ENCODE data around the gene PTPRN2.

Gene PTPRN2

DNA sequence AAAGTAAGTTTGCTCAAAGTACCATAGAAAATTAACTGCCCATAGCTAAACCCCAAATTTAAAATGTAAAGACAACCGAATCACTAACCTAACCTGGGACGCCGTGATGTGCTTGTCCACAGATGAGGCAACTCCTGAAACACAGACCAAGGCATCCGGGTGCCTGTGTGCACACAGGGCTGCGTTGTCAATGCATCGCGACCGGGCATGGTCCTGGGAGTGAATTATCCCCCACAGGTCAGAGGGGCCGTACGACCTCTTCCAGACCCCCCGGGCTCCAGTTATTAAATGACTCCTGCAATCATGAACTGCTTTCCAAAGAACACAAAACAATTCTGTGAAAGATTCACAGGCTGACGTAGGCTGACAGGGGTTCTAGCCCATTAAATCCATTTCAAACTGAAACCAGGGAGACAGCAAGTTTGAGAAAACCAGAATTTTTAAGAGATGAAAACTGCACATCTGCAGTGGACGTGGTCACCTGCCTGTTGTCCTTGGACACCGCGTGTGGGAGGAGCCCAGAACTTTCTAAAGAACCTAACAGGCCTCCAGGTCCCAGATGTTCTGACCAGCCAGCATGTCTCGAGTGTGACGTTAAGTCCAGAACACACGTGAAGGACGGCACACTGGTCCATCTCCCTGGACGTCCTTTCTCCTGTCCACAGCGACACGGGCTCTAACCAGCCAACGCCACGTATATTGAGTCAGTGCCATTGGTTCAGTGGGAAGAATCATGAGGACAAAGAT is 953.0 kb downstream of the PTPRN2 start:
- no peak for FAIRE-seq

DNA sequence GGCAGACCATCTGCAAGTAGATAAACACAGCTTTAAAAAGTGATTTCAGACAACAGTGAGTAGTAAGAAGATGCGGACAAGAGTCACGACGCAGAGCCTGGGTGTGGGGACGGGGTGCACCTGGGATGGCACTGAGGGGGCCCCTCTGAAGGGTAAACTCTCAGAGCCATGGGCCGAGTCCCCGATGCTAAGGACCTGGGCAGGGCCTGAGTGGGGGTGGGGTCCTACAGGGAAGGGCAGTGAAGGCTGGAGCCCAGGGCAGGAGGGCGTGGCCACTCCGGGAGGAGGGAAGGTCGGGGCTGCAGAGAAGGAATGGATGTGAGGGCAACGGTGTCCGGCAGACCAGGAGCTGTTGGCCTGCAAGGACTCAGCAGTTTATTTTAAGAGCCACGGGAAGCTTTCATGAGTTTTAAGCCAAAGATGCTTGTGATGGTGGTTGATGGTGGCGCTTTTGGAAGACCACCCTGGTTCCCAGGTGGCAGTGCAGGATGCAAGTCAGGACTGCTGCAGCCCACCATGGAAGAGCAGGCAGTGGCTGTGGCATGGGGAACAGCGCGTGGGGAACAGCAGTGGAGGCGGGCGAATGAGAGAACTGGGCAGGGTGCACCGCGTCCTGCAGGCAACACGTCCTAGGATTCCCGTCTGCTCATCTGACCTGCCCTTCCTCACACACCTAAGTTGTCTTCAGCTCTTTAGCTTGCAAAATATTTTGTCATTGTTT is 954.0 kb downstream of the PTPRN2 start:
- FAIRE-seq, result no peak

DNA sequence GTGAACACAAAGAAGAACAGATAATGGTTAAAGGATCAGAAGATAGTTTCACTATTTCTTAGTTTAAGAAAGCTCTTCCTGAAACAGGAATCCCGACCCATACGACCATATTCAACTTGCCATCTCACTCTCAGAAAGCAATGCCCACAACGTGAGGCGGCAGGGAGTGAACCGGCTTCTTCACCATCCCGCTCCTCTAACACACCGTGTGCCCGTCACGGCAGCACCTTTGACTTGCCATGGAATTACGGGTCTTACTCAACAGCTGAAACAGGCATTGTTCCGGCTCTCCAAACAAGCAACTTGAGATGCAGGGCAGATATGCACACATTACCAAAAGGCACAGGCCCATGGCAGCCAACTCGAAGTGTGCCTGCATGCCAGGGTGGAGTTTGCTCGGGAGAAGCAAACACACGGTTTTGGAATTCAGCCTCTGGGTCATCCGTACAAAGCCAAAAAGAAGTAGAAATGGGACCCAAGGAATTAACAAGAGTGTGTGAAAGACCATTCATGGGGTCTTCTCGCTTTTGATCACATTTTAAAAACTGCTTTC is 957.2 kb downstream of the PTPRN2 start:
- no peak for FAIRE-seq

DNA sequence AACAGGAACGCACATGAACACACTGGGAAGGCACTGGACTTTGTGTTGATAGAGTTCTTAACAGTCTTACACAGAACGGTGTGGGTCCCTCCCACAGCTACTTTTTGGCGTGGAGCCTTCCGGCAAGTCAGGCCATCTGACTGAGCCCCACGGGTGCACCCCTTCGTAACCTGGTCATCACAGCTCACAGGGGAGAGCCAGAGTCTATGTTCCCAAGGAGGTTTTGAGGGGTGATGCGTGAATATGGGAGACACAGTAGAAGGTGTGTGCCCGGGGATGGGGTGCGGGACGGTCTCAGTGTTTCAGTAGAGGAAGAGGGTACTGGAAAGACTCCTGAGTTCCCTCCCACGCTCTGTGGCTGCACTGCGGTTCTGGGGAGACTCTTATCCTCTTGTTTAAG is 959.2 kb downstream of the PTPRN2 start:
- no peak for FAIRE-seq

DNA sequence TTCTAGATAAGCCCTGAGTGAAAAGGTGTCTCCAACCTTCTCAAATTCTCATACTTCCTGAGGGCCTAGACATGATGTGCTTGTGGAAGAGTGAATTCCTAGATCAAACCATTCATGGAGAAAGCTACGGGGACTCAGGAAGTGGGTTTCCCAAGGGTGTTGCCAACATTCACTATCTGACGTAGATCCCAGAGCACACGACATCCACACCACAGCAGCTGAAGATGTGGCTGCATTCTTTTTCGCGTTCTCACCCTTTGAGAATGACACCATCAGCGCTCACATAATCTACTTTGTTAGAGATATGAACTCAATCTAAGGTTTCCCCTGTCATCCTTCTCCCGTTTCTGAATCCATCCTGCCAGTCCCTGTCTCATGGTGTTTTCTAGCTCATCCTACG is 960.0 kb downstream of the PTPRN2 start:
- no peak for FAIRE-seq

DNA sequence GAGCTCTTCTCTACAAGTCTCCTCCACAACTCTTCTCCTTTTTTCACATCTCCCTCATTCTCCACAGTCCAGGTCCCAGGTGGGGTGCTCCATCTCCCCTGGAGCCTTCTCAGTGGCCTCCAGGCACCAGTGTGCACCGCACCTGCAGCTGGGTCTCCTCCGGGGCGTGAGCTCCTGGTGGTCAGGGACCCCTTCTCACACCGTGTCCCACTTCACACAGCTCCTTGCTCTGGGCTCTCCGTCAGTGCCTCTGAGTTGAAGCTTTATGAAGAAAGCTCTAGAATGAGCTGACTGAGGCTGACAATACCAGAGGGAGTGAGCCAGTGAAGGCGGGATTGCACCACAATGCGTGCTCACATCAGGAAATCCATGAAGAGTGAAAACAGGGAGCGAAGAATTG is 960.6 kb downstream of the PTPRN2 start:
- FAIRE-seq, result no peak

DNA sequence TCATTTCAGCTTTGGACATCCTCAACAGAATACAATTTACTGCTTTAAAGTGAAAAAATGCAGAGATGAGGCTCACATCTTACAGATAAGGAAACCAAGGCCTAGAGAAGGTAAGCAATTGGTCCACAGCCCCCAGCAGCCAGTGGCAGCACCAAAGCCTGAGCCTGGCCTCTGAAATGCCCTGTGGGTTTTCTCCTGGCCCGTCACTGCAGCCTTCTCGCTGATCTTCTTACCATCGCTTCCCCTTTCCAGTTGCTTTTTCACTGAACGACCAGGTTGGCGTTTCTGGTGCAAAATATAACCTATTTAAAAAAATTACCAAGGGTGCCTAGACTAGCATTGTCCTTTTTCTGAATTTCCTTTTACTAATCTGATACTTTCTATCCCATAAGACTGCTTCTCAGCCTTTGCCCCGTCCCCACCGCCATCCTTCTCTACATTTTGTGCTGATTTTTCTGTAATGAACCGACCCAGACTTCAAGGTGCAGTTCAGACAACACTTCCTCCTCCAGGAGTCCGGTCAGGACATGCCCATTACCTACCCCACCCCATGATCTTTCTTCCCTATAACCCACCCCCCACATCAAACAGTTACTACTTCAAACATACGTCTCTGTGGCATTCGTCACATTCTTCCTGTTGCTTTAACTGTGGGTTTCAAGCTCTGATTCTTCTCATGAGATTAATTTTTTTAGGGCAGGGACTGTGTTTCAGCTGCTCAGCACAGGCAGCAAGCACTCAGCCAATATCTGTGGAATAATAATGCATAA is 961.5 kb downstream of the PTPRN2 start:
- no peak for FAIRE-seq

DNA sequence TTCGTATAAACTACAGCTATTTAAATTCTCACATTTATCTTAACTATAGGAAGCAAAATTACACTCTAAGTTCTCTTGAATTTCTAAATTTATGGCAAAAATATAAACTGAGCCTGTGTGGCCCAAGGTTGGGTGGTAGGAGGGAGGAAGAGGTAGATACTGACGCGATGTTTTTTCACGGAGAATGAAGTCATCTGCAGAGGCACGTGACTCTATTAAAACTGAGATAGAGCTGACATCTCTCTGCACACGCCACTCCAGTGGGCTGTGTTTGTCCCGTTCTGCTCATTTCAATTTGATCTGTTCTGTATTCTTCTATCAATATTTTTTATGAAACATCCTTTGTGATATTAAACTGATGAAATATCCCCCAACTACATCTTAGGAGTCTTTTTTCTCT is 964.1 kb downstream of the PTPRN2 start:
- no peak for FAIRE-seq

DNA sequence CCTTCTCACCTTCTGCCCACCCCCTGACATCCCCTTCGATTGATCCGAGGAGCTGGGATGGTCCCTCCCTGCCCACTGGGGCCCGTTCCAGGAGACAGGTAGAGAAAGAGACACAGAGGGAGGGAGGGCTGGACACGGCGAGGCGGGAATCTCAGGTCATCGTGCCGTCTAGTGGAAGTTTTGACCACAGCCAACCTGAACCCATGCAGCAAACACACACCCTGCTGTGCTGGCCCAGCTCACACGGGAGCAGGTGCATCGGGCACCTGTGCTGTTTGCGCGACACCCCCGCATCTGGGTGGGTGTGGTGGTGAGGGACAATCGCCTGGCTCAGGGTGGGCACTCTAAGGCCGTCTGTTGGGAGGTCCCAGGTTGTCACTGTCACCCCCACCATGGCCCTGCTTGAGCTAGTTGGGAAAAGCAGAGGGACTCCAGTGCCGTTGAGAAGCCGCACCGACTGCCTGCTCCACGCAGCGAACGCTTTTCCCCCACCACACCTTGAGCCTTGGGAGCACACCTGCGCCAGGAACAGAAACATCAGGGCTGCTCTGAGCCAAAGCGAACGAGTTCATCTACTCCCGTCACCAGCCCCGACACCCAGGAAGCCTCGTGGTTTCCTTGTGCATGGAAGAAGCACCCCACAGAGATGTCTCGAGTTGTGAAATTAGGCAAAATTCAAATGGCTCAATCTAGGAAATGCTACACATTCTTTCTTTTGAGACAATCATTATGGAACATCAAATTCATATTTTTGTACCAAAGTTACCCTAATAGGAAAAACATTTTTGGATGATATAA is 965.0 kb downstream of the PTPRN2 start:
- FAIRE-seq, result no peak

DNA sequence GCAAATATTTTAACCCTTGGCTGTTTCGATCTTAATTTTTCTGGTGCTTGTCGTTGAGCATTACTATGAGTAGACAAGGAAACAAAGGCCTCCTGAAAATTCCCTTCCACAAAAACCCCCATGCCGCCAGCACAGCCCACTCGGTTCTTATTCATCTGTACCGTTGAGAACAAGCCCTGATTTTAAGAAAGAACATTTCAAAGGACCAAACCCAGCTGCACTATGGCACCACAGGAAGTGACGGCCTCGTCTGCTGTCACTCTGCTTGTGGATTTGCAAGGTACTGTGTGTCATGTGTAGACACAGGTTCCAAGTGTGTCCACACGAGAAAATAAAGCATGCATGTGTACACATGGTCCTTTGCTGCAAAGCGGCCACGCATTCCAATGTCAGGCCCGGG is 965.6 kb downstream of the PTPRN2 start:
- no peak for FAIRE-seq

DNA sequence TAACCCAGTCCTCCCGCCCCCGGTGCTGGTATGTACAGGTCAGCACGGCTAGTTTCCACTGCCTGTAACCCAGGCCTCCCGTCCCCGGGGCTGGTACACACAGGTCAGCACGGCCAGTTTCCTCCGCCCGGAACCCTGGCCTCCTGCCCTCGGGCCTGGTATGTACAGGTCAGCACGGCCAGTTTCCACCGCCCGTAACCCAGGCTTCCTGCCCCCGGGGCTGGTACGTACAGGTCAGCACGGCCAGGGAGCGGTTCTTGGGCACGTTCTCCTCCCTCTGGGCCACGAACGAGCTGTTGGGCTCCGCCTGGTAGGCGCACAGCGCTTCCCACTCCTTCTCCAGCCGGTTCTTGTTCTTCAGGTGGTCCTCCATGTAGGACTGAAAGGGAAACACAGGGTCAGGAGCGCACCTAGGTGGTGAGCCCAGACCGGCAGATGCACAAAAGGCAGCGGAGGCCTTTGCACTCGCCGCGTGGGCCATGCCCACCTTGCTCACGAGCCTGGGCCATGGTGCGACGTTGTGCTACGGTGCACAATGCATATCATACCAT is 966.4 kb downstream of the PTPRN2 start:
- no peak for FAIRE-seq

DNA sequence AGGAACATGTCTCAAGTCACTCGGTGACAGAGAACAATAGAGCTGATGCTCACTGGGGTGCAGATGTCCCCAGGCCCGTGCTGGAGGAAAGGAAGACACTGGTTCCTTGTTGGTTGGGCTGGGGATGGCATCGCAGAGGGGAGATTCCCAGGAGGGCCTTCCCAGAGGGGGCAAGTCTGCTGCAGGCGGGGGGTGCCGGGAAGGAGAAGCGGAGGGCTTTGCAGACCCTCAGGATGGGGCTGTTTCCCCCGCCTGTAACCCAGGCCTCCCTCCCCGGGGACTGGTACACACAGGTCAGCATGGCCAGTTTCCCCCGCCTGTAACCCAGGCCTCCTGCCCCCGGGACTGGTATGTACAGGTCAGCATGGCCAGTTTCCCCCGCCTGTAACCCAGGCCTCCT is 967.0 kb downstream of the PTPRN2 start:
- FAIRE-seq, result no peak

DNA sequence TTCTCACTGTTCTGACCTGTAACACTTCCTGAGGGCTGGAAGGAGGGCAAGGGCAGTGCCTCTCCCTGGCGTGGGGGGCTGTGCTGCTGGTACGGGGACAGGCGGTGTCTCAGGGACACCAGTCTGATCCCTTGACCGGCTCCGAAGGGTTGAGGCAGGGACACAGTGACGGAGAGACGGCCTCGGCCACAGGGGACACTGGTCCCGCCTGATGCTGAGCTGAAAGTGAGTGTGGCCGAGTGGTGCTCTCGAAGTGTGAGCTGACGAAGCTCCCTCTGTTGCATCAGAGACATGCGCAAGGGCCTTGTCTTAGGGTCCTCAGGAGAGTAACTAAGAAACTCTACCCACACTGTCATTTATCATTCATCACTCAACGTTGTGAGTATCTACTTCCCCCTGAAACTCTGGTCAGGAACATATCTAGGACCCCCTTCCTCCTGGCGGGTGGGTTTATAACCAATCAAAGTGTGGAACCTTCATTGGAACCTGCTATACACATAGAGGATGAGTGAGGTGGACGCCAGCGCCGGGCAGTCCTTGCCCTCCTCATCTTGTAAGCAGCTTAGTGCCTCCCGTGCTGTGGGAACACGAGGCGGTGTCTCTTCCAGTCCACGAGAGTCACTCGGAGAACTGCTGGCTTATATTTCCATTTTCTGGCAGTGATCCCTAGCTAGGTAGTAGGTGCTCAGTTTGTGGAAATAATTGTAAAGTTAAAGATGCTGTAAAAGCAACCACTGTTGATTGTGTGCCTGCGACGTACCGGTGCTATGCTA is 967.7 kb downstream of the PTPRN2 start:
- no peak for FAIRE-seq

DNA sequence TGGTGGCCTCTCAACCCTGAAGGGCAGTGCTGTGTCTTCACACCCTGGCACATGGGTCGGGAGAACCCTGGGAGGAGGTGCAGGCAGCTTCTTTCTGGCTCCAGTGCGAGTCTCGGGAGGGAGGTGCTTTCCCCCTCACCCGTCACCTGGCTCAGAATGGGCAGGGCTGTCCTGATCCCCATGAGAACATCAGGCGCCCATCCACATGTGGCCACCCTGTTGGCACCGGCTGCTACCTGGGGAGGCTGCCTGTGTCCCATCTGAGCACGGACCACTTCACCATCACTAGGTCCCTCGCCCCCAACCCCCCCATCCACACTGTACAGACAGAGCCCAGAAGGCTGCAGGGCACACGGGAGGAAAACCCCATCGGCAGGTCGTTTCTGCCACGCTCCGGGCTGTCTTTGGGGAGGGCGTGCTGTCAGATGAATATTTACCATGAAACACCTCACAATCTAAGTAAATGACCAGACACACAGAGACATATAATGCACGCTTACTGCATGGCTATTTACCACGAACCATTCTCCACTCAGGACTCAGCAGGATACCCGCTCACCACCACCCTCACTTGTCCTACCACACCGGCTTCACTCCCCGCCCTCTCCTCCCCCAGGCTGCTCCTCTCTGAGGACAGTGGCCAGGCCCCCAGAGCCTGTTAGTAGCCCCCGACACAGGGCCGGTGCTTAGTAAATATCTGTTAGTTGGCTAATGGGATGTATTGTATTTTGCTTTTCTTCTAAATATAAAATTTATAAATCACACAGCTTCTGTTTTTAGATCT is 968.6 kb downstream of the PTPRN2 start:
- no peak for FAIRE-seq

DNA sequence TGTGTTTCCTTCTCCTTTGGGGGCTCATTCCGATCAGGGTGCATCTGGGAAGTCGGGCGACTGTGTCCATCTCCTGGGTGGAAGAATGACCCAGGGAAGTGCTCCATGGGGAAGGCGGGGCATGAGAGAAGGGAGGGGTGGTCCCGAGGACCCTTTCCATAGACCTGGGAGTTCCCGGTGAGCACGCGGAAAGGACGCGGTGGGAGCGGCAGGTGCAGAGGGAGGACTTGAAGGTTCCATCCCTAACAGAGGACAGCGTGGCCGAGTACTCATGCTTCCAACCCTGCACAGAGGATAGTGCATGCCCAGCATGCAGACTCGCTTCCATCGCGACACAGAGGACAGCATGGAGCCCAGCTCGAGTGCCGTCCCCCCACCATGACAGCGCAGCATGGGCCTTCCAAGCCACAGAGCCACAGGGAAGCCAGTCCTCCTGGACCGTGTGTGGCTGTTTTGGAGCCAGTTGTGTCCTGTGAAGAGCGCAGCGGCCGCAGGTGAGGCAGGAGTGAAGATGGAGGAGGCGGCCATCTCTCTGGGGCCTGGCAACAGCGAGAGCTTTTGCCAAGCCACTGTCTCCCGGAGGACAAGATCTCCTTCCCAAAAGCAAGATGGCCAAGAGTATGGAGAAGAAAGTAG is 969.4 kb downstream of the PTPRN2 start:
- FAIRE-seq, result no peak

DNA sequence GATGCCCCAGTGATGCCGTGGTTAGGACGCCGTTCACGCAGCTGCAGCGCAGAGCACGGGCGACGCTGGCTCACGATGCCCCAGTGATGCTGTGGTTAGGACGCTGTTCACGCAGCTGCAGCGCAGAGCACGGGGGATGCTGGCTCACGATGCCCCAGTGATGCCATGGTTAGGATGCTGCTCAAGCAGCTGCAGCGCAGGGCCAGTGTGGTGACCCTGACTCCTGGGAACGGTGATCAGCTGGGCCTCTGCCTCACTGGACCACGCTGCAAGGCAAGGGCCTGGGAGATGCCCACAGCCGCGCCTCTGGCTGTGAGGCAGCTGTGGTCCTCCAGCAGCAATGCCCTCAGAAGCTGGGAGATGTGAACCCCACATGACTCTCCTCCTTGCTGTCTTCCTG is 970.2 kb downstream of the PTPRN2 start:
- no peak for FAIRE-seq

DNA sequence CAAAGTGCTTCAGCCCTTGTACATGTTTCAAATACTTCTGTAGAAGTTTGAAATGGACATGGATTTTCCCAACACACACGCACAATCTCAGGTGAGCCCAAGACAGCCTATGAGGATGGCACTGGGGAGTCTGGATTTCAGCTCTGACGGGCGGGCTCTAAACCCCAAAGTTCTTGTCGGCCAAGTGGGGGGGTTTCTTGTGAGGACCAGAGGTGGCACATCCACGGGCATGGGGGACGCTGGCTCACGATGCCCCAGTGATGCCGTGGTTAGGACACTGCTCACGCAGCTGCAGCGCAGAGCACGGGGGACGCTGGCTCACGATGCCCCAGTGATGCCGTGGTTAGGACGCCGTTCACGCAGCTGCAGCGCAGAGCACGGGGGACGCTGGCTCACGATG is 970.7 kb downstream of the PTPRN2 start:
- FAIRE-seq, result no peak

DNA sequence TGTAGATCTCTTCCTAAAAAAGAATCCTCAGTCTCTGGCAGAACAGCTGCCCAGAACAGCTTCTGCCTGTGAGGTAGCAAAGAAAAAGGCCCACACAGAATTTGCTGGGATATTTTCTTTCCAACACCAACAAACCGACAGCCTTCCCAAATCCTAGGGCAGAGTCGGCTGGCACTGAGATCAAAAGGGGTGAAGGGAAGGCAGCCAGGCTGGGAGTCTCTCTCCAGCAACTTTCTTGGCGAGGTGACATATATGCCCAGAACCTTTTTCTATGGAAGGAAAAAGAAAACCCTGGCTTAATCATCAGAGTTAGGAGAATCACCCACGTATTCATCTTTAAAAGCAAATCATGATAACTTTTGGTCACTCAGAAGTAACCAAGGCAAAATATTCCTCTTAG is 971.2 kb downstream of the PTPRN2 start:
- no peak for FAIRE-seq

DNA sequence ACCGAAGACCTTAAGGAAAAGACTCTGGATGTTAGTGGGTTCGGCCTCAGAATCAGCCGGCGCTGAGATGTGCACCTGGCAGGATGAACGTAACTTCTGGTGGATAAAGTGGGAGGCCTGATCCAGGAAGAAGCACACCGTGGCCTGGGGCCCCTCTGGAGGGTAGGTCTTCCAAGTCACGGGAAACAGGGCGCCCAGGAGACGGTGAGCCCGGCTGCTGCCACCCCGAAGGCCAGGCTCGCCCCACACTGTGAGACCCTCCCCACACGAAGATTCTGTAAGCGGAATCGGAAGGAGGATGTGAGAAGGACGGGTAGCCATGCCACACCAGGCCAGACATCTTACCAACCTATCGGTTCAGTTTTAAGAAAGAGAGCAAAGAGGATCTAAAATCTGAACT is 971.8 kb downstream of the PTPRN2 start:
- FAIRE-seq, result no peak

DNA sequence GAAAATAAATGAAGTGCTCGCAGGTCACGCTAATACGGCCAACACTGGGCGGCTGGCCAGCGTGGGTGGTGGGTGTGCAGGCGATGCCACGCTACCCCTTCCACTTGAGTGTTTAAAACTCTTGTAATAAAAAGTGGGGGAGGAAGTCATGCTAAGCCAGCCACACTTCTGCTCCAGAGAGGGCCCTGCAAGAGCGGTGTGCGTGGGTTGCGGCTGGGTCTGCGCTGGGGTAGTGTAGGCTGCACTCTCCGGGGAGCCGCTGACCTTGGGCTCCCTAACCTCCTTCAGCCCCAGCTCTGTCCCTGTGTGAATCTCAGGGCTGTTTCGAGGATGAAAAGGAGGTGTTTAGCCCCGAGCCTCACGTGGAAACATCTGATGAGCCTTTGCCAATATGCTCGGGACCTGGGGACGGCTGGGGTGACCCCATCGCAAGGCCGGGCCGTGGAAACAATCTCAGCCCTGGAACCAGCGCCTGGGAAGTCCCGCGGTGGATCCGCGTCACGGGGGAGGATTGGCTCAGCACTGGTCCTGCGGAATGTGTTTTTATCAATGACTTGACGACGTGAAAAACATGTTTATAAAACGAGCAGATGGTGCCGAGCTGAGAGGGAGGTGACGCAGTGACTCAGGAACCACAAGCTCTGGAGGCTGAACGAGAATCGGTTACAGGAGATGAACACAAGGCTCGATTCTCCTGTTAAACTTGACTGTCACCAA is 972.4 kb downstream of the PTPRN2 start:
- FAIRE-seq, result no peak

Data from islet of Langerhans (tissue), 1 donor.